ENCODE data around the gene GBP1. TPM values are rescaled to one million over a fixed set of nuclear protein-coding genes. Genes with fewer than 3 reads are reported as not detected.
A peak's percentile ranks its signal among the peaks of the same experiment; 100 is the strongest.

Gene GBP1
- total RNA-seq: 10 to 100 TPM; 16.4 to 27.1 (median 20.8) TPM
- polyA plus RNA-seq: 10 to 100 TPM; 15.2 to 41.7 TPM
- long read RNA-seq, donor 1, transcript GBP1-201 (11 exons, 3,035 nt): major isoform, 55 of 115 reads
- long read RNA-seq, donor 1, partial matches to known transcripts: 53 of 115 reads
- long read RNA-seq, donor 1, other reads (novel, unspliced or antisense): 6 of 115 reads
- long read RNA-seq, donor 2, partial matches to known transcripts: 0 of 1 reads
- long read RNA-seq, donor 2, other reads (novel, unspliced or antisense): 0 of 1 reads
- long read RNA-seq, donor 3, transcript GBP1-201 (11 exons, 3,035 nt): major isoform, 7 of 12 reads
- long read RNA-seq, donor 3, partial matches to known transcripts: 4 of 12 reads
- long read RNA-seq, donor 3, other reads (novel, unspliced or antisense): 0 of 12 reads

GRCh38 chr1:89065079-89065868 is at the start of gene GBP1:
GBP1 (minus strand) TSS chr1:89065208; CDS start chr1:89063234, 1,974 bp downstream.
- Histone ChIP-seq H3K36me3 (no peaks in the 10 kb centered on the region), H3K4me3 (peak within 1 kb of the TSS; percentile 45), H3K4me1 (ENCODE audit: insufficient read depth) (peaks cover 4% of the 10 kb centered on the region), H3K9me3 (no peaks in the 10 kb centered on the region), H3K27ac (peak within 1 kb of the TSS; percentile 60 to 80), H3K27me3 (no peaks in the 10 kb centered on the region)
- WGBS, 3 donors: 14 to 19% (median 17%) methylated on average over 4 of the region's 4 CpGs
- no peak for TF ChIP-seq EP300 (IDR thresholded peaks at IDR 0.05)
- peak; percentile 17 for TF ChIP-seq POLR2A (IDR thresholded peaks at IDR 0.05)
- intact Hi-C loops (cut with DNase I): no loop called here
- DNase-seq: peak in 1 of 5 donors; percentile 37

- no peaks in the 10 kb centered on the region for H3K36me3 ChIP-seq
- H3K4me1 ChIP-seq (ENCODE audit: insufficient read depth): no peaks in the 10 kb centered on the region
Measured at GRCh38 chr1:89114662-89115061, 49.7 kb upstream of the GBP1 start.

GRCh38 chr1:89112871-89113613 is 48.0 kb upstream of the GBP1 start:
- WGBS, 3 donors: 54 to 61% (median 56%) methylated on average over 5 of the region's 5 CpGs
- Histone ChIP-seq H3K27ac (no peak overlapping the region), H3K4me3 (no peak overlapping the region), H3K9me3 (no peaks in the 10 kb centered on the region), H3K27me3 (no peaks in the 10 kb centered on the region), H3K4me1 (ENCODE audit: insufficient read depth) (no peaks in the 10 kb centered on the region), H3K36me3 (no peaks in the 10 kb centered on the region)
- TF ChIP-seq EP300 (IDR thresholded peaks at IDR 0.05): no peak
- TF ChIP-seq CTCF (IDR thresholded peaks at IDR 0.05): no peak
- TF ChIP-seq POLR2A (IDR thresholded peaks at IDR 0.05): no peak
- no peak for DNase-seq
- intact Hi-C loops (cut with DNase I): no loop called here

More at GRCh38 chr1:89114662-89115061, 49.7 kb upstream of the GBP1 start:
- no peak for TF ChIP-seq CTCF (IDR thresholded peaks at IDR 0.05)
- TF ChIP-seq POLR2A (IDR thresholded peaks at IDR 0.05): no peak
- no peak for TF ChIP-seq EP300 (IDR thresholded peaks at IDR 0.05)
- DNase-seq: no peak
- WGBS, 3 donors: 85 to 90% (median 88%) methylated on average over 2 of the region's 2 CpGs
- Histone ChIP-seq H3K4me3 (no peak overlapping the region), H3K27ac (no peak overlapping the region), H3K9me3 (no peaks in the 10 kb centered on the region), H3K27me3 (no peaks in the 10 kb centered on the region)
- intact Hi-C loops (cut with DNase I): no loop called here

- TF ChIP-seq POLR2A (IDR thresholded peaks at IDR 0.05) (no peak), EP300 (IDR thresholded peaks at IDR 0.05) (no peak), CTCF (IDR thresholded peaks at IDR 0.05) (no peak)
- H3K27ac ChIP-seq: no peak overlapping the region
- DNase-seq: no peak
- WGBS, 3 donors: 93 to 95% (median 95%) methylated on average over 17 of the region's 17 CpGs
- no peaks in the 10 kb centered on the region for H3K27me3 ChIP-seq
- no peaks in the 10 kb centered on the region for H3K4me1 ChIP-seq (ENCODE audit: insufficient read depth)
- H3K4me3 ChIP-seq: no peak overlapping the region
- intact Hi-C loops (cut with DNase I): no loop called here
- H3K36me3 ChIP-seq: no peaks in the 10 kb centered on the region
- H3K9me3 ChIP-seq: no peaks in the 10 kb centered on the region
Measured at GRCh38 chr1:89104687-89105086, 39.7 kb upstream of the GBP1 start.
